Measurements from ENCODE around the gene TSHZ1.

Gene TSHZ1

GRCh38 chr18:75198036-75198435 lies 12.6 kb upstream of the TSHZ1 start:
- TF ChIP-seq ZNF658 (tag by site-specific recombination; IDR thresholded peaks at IDR 0.05) (no peak), ZNF391 (tag by site-specific recombination; IDR thresholded peaks at IDR 0.05; ENCODE audit: borderline replicate concordance, low read depth) (no peak), OVOL3 (tag by site-specific recombination; IDR thresholded peaks at IDR 0.05) (no peak), TRIM28 (IDR thresholded peaks at IDR 0.05; ENCODE audit: borderline replicate concordance, low read length) (no peak), ZNF146 (tag by site-specific recombination; IDR thresholded peaks at IDR 0.05) (no peak), ZSCAN4 (tag by site-specific recombination; IDR thresholded peaks at IDR 0.05) (no peak)
- TF ChIP-seq, protein P1, sequence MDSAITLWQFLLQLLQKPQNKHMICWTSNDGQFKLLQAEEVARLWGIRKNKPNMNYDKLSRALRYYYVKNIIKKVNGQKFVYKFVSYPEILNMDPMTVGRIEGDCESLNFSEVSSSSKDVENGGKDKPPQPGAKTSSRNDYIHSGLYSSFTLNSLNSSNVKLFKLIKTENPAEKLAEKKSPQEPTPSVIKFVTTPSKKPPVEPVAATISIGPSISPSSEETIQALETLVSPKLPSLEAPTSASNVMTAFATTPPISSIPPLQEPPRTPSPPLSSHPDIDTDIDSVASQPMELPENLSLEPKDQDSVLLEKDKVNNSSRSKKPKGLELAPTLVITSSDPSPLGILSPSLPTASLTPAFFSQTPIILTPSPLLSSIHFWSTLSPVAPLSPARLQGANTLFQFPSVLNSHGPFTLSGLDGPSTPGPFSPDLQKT (IDR thresholded peaks at IDR 0.05; ENCODE audit: borderline replicate concordance, low read depth, low read length), result no peak
- TF ChIP-seq, protein P2, sequence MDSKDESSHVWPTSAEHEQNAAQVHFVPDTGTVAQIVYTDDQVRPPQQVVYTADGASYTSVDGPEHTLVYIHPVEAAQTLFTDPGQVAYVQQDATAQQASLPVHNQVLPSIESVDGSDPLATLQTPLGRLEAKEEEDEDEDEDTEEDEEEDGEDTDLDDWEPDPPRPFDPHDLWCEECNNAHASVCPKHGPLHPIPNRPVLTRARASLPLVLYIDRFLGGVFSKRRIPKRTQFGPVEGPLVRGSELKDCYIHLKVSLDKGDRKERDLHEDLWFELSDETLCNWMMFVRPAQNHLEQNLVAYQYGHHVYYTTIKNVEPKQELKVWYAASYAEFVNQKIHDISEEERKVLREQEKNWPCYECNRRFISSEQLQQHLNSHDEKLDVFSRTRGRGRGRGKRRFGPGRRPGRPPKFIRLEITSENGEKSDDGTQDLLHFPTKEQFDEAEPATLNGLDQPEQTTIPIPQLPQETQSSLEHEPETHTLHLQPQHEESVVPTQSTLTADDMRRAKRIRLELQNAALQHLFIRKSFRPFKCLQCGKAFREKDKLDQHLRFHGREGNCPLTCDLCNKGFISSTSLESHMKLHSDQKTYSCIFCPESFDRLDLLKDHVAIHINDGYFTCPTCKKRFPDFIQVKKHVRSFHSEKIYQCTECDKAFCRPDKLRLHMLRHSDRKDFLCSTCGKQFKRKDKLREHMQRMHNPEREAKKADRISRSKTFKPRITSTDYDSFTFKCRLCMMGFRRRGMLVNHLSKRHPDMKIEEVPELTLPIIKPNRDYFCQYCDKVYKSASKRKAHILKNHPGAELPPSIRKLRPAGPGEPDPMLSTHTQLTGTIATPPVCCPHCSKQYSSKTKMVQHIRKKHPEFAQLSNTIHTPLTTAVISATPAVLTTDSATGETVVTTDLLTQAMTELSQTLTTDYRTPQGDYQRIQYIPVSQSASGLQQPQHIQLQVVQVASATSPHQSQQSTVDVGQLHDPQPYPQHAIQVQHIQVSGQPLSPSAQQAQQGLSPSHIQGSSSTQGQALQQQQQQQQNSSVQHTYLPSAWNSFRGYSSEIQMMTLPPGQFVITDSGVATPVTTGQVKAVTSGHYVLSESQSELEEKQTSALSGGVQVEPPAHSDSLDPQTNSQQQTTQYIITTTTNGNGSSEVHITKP (tag by site-specific recombination; IDR thresholded peaks at IDR 0.05), result no peak
- Histone ChIP-seq H3K4me1 (ENCODE audit: control insufficient read depth, insufficient read depth, low read length) (peaks cover 6% of the 10 kb centered on the region), H3K9me3 (ENCODE audit: control insufficient read depth, insufficient read depth, low read depth, low read length) (no peaks in the 10 kb centered on the region), H3K4me3 (ENCODE audit: low read depth, low read length) (no peak overlapping the region), H3K36me3 (ENCODE audit: control insufficient read depth in 2 of 2, insufficient read depth in 1 of 2, low read length in 2 of 2) (peaks cover 3 to 4% of the 10 kb centered on the region in 2 experiments; a peak in 2 of 3 replicates), H3K27ac (ENCODE audit: extremely low read depth, low read depth, low read length) (no peak overlapping the region)
- POLR2A ChIA-PET, result interaction anchor here (1.7 kb wide), 1 partner anchor 12 kb away, joined by 4 read pairs; the partner anchor contains the start of gene TSHZ1
- CTCF ChIA-PET, result no interaction called here

DNA sequence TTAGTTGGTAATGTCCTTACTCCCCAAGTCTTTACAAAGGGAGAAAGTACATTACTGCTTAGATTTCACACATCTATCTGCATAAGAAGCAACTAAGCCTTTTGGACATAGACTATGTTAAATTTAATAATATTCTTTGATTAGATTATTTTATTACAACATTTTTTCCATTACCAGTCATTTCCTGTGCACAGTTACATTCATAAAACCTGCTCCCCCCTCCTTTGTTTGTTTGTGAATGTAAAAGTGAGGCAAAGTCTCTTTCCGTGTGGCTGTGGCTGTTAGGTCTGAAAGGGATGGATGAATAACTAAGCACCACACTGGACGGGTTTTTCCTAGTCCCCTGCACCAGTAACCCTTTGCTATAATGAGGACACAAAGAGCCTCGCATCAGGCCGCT lies 11.3 kb upstream of the TSHZ1 start:
- ChIA-PET CTCF (no interaction called here), POLR2A (interaction anchor here (1.7 kb wide), 1 partner anchor 11 kb away, joined by 4 read pairs; the partner anchor contains the start of gene TSHZ1)
- H3K9me3 ChIP-seq (ENCODE audit: control insufficient read depth, insufficient read depth, low read depth, low read length), result no peaks in the 10 kb centered on the region
- TF ChIP-seq ZFP3 (tag by site-specific recombination; IDR thresholded peaks at IDR 0.05; ENCODE audit: low read depth), result no peak
- no peak overlapping the region for H3K4me3 ChIP-seq (ENCODE audit: low read depth, low read length)
- peaks cover 3 to 4% of the 10 kb centered on the region in 2 experiments; a peak in 2 of 3 replicates for H3K36me3 ChIP-seq (ENCODE audit: control insufficient read depth in 2 of 2, insufficient read depth in 1 of 2, low read length in 2 of 2)
- H3K4me1 ChIP-seq (ENCODE audit: control insufficient read depth, insufficient read depth, low read length), result peaks cover 6% of the 10 kb centered on the region
- H3K27ac ChIP-seq (ENCODE audit: extremely low read depth, low read depth, low read length), result no peak overlapping the region

DNA sequence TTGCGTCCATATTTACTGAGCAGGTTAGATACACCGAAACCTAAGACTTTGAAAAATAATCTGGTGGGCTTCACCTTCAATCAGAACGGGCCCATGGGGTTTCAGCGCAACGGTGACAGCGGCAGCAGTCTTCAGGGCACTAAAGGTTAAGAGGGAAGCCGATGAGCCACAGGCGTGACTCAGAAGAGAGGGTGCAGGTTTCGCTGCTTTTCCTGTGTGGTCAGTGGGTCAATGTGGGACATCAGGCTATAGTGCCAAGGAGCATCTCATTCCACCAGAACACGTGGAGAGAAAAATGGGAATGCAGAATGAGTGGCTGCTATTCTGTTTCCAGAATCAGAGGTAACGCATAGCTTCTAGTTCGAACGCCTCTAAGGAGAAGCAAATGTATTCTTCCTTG lies 10.5 kb upstream of the TSHZ1 start:
- Histone ChIP-seq H3K4me3 (ENCODE audit: low read depth, low read length) (no peak overlapping the region), H3K27ac (ENCODE audit: extremely low read depth, low read depth, low read length) (no peak overlapping the region), H3K36me3 (ENCODE audit: control insufficient read depth in 2 of 2, insufficient read depth in 1 of 2, low read length in 2 of 2) (peaks cover 3 to 4% of the 10 kb centered on the region in 2 experiments; a peak in 2 of 3 replicates), H3K9me3 (ENCODE audit: control insufficient read depth, insufficient read depth, low read depth, low read length) (no peaks in the 10 kb centered on the region), H3K4me1 (ENCODE audit: control insufficient read depth, insufficient read depth, low read length) (peaks cover 6% of the 10 kb centered on the region)
- TF ChIP-seq, protein P3, sequence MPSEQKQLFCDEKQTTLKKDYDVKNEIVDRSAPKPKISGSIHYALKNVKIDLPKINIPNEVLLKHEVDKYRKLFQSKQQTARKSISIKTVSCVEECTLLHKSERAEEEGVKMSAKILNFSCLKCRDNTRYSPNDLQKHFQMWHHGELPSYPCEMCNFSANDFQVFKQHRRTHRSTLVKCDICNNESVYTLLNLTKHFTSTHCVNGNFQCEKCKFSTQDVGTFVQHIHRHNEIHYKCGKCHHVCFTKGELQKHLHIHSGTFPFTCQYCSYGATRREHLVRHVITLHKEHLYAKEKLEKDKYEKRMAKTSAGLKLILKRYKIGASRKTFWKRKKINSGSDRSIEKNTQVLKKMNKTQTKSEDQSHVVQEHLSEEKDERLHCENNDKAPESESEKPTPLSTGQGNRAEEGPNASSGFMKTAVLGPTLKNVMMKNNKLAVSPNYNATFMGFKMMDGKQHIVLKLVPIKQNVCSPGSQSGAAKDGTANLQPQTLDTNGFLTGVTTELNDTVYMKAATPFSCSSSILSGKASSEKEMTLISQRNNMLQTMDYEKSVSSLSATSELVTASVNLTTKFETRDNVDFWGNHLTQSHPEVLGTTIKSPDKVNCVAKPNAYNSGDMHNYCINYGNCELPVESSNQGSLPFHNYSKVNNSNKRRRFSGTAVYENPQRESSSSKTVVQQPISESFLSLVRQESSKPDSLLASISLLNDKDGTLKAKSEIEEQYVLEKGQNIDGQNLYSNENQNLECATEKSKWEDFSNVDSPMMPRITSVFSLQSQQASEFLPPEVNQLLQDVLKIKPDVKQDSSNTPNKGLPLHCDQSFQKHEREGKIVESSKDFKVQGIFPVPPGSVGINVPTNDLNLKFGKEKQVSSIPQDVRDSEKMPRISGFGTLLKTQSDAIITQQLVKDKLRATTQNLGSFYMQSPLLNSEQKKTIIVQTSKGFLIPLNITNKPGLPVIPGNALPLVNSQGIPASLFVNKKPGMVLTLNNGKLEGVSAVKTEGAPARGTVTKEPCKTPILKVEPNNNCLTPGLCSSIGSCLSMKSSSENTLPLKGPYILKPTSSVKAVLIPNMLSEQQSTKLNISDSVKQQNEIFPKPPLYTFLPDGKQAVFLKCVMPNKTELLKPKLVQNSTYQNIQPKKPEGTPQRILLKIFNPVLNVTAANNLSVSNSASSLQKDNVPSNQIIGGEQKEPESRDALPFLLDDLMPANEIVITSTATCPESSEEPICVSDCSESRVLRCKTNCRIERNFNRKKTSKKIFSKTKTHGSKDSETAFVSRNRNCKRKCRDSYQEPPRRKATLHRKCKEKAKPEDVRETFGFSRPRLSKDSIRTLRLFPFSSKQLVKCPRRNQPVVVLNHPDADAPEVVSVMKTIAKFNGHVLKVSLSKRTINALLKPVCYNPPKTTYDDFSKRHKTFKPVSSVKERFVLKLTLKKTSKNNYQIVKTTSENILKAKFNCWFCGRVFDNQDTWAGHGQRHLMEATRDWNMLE (tag by site-specific recombination; conservative IDR thresholded peaks at IDR 0.05; ENCODE audit: low read depth), result no peak
- TF ChIP-seq ZNF146 (tag by site-specific recombination; IDR thresholded peaks at IDR 0.05) (no peak), FEZF1 (tag by site-specific recombination; IDR thresholded peaks at IDR 0.05) (no peak), ZNF660 (tag by site-specific recombination; IDR thresholded peaks at IDR 0.05) (no peak), GLIS2 (tag by site-specific recombination; IDR thresholded peaks at IDR 0.05) (no peak)
- CTCF ChIA-PET, result no interaction called here
- POLR2A ChIA-PET, result no interaction called here

All from HEK293 (cell line).